Uterus (tissue), 2 donors: ENCODE data around the gene PDLIM1.

Experiments used
- POLR2A ChIP-seq, 2 donors: fragments of 450-650 bp; IDR thresholded peaks; one replicate each; pipeline ENCODE4 v1.6.1; 2016; ENCODE audit warnings: antibody characterized with exemption in 2 of 2, mild to moderate bottlenecking in 1 of 2, moderate library complexity in 1 of 2
- TF ChIP-seq, protein P1 (sequence below), 4 experiments: fragments of 200-600 bp in 2 of 4; fragments of 450-650 bp in 2 of 4; sonication (generic) in 2 of 4; IDR thresholded peaks; one replicate each; pipeline ENCODE4 v1.5.1; 2016 to 2019; ENCODE audit warnings: antibody characterized with exemption in 4 of 4, mild to moderate bottlenecking in 2 of 4, moderate library complexity in 1 of 4

DNA sequence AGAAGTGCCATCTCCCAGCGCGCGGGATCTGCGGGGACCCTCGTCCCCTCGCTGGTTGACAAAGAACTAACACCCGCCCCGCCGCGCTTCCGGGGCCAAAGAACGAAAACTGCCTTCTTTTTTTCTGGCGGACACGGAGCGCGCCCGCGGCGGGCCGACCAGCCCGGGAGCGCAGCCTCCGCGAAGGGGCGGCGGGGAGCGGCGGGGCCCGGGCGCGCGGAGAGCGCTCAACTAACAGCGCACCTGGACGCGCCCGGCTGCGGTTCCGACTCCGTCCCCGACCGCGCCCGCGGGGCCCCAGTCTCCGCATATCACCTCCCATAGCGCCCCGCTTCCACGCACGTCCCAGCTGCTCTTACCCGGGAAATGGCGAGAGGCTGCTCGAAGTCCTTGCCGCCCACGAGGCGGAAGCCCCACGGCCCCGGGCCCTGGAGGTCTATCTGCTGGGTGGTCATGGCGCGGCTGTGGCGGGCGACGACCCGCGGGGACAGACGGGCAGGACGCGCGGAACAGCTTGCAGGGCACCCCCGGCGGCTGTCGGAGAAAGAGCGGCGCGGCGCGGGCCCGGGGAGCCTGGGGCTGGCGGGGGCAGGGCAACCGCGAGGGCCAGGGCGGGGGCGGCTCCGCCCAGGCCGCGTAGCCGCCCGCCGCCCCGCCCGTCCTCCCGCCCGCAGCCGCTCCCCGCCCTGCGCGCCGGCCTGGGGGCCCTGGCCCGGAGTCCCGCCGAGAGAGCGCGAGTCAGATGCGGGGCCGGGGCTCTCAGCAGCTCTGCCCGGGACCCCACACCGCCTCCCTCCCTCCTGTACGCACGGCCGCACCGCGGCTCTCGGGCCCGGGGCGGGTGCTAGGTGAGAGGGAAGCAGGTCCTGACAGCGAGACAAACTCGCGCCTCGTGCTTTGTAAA lies at the start of gene PDLIM1:
- TF ChIP-seq, protein P1, sequence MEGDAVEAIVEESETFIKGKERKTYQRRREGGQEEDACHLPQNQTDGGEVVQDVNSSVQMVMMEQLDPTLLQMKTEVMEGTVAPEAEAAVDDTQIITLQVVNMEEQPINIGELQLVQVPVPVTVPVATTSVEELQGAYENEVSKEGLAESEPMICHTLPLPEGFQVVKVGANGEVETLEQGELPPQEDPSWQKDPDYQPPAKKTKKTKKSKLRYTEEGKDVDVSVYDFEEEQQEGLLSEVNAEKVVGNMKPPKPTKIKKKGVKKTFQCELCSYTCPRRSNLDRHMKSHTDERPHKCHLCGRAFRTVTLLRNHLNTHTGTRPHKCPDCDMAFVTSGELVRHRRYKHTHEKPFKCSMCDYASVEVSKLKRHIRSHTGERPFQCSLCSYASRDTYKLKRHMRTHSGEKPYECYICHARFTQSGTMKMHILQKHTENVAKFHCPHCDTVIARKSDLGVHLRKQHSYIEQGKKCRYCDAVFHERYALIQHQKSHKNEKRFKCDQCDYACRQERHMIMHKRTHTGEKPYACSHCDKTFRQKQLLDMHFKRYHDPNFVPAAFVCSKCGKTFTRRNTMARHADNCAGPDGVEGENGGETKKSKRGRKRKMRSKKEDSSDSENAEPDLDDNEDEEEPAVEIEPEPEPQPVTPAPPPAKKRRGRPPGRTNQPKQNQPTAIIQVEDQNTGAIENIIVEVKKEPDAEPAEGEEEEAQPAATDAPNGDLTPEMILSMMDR (IDR thresholded peaks at IDR 0.05), result peak in 3 of 4 experiments; percentile 5 to 65 (median 46)
- TF ChIP-seq POLR2A (IDR thresholded peaks at IDR 0.05), result peak; percentile 85 to 90
